Progenitor cell of endocrine pancreas (in vitro differentiated cells): Measurements from ENCODE around the gene PDE6D. TPM values are rescaled to one million over a fixed set of nuclear protein-coding genes. Genes with fewer than 3 reads are reported as not detected.

Experiments
- DNase-seq: peaks from one replicate; pipeline ENCODE4 v3.0.0; 2021; ENCODE audit warnings: low spot score; ENCODE audit not compliant: unreplicated experiment
- H3K27ac Mint-ChIP-seq: 2 replicates; pipeline ENCODE4 v1.8.0; 2021; ENCODE audit warnings: mild to moderate bottlenecking, moderate library complexity, mixed read lengths
- H3K27me3 Mint-ChIP-seq: 2 replicates; pipeline ENCODE4 v1.8.0; 2021; ENCODE audit warnings: mixed read lengths
- H3K36me3 Mint-ChIP-seq: 2 replicates; pipeline ENCODE4 v1.8.0; 2022; ENCODE audit warnings: mixed read lengths; ENCODE audit not compliant: insufficient read depth
- H3K4me1 Mint-ChIP-seq: 2 replicates; pipeline ENCODE4 v1.8.0; 2021; ENCODE audit warnings: low read depth, mixed read lengths
- H3K4me3 Mint-ChIP-seq: 2 replicates; pipeline ENCODE4 v1.8.0; 2021; ENCODE audit warnings: low read depth, mild to moderate bottlenecking, moderate library complexity, mixed read lengths
- H3K9me3 Mint-ChIP-seq: 2 replicates; pipeline ENCODE4 v1.8.0; 2021; ENCODE audit warnings: low read depth, mixed read lengths
- CTCF ChIP-seq: fragments of 200-600 bp; sonication (generic); IDR thresholded peaks from one replicate; pipeline ENCODE4 v1.5.0; 2021; ENCODE audit warnings: antibody characterized with exemption, mild to moderate bottlenecking; ENCODE audit not compliant: unreplicated experiment
- total RNA-seq: library from RNA; stranded (reverse); gene quantifications from 2 replicates; pipeline ENCODE4 v1.2.1, GENCODE V29; 2021

The PDE6D gene
- total RNA-seq, 1 donor from 2014 or later: 21.9 TPM

GRCh38 chr2:231688719-231689118 is 92.4 kb downstream of the PDE6D start:
- Mint-ChIP-seq H3K27ac (no peak overlapping the region), H3K9me3 (no peaks in the 10 kb centered on the region), H3K4me3 (no peak overlapping the region), H3K4me1 (peaks cover 6% of the 10 kb centered on the region), H3K27me3 (no peaks in the 10 kb centered on the region), H3K36me3 (no peaks in the 10 kb centered on the region)
- no peak for TF ChIP-seq CTCF
- no peak for DNase-seq

GRCh38 chr2:231687961-231688360 is 93.1 kb downstream of the PDE6D start:
- no peak for DNase-seq
- H3K36me3 Mint-ChIP-seq: no peaks in the 10 kb centered on the region
- no peaks in the 10 kb centered on the region for H3K27me3 Mint-ChIP-seq
- no peak for TF ChIP-seq CTCF
- H3K27ac Mint-ChIP-seq: peak overlapping the region; percentile 88
- peaks cover 6% of the 10 kb centered on the region for H3K4me1 Mint-ChIP-seq
- H3K9me3 Mint-ChIP-seq: no peaks in the 10 kb centered on the region
- H3K4me3 Mint-ChIP-seq: peak overlapping the region; percentile 74

- Mint-ChIP-seq H3K36me3 (no peaks in the 10 kb centered on the region), H3K9me3 (no peaks in the 10 kb centered on the region), H3K27ac (peak overlapping the region; percentile 88), H3K4me1 (peaks cover 11% of the 10 kb centered on the region), H3K27me3 (no peaks in the 10 kb centered on the region), H3K4me3 (peak overlapping the region; percentile 74)
- DNase-seq: peak; percentile 75
- peak; percentile 67 for TF ChIP-seq CTCF
These were observed 93.8 kb downstream of the PDE6D start for GRCh38 chr2:231687133-231687852.

- Mint-ChIP-seq H3K27ac (no peak overlapping the region), H3K9me3 (no peaks in the 10 kb centered on the region), H3K27me3 (no peaks in the 10 kb centered on the region), H3K4me3 (peak overlapping the region; percentile 74), H3K36me3 (no peaks in the 10 kb centered on the region), H3K4me1 (peaks cover 20% of the 10 kb centered on the region)
- no peak for DNase-seq
- no peak for TF ChIP-seq CTCF
These were observed 94.6 kb downstream of the PDE6D start for GRCh38 chr2:231686192-231687100.

- DNase-seq: no peak
- TF ChIP-seq CTCF: peak; percentile 22
- H3K4me3 Mint-ChIP-seq: no peak overlapping the region
- H3K27me3 Mint-ChIP-seq: no peaks in the 10 kb centered on the region
- peak overlapping the region; percentile 83 for H3K27ac Mint-ChIP-seq
- peaks cover 17% of the 10 kb centered on the region for H3K4me1 Mint-ChIP-seq
- H3K9me3 Mint-ChIP-seq: no peaks in the 10 kb centered on the region
- no peaks in the 10 kb centered on the region for H3K36me3 Mint-ChIP-seq
These were observed 95.5 kb downstream of the PDE6D start for GRCh38 chr2:231685349-231686191.
